Neural cell (in vitro differentiated cells): ENCODE results near the gene C14orf132. TPM values are rescaled to one million over a fixed set of nuclear protein-coding genes. Genes with fewer than 3 reads are reported as not detected.

Experiments used
- H2AFZ ChIP-seq: fragments of 200-600, 300-800 bp; sonication (generic), shearing (Covaris generic); 2 replicates; pipeline ENCODE4 v1.6.0; 2014; ENCODE audit warnings: low read depth, mild to moderate bottlenecking, antibody characterized with exemption, low read length, moderate library complexity
- H3F3A ChIP-seq: fragments of 200-600 bp; shearing (Covaris generic); 2 replicates; pipeline ENCODE4 v1.6.1; 2016; ENCODE audit warnings: mild to moderate bottlenecking, moderate library complexity, mixed read lengths, antibody characterized with exemption, low read length; ENCODE audit not compliant: insufficient read depth, poor library complexity, severe bottlenecking
- H3K27ac ChIP-seq: fragments of 200-600, 300-800 bp; sonication (generic), shearing (Covaris generic); 2 replicates; pipeline ENCODE4 v1.5.1; 2014; ENCODE audit warnings: mild to moderate bottlenecking, low read length, moderate library complexity
- H3K27me3 ChIP-seq: fragments of 300-800, 200-600 bp; sonication (generic), shearing (Covaris generic); 2 replicates; pipeline ENCODE4 v1.6.0; 2014; ENCODE audit warnings: mild to moderate bottlenecking, low read depth, low read length, moderate library complexity; ENCODE audit not compliant: insufficient read depth
- H3K36me3 ChIP-seq: fragments of 300-800, 200-600 bp; sonication (generic), shearing (Covaris generic); 2 replicates; pipeline ENCODE4 v1.5.1; 2014; ENCODE audit warnings: mild to moderate bottlenecking, antibody characterized with exemption, low read length, moderate library complexity; ENCODE audit not compliant: insufficient read depth
- H3K4me2 ChIP-seq: fragments of 300-800, 200-600 bp; sonication (generic), shearing (Covaris generic); 2 replicates; pipeline ENCODE4 v1.6.0; 2014; ENCODE audit warnings: mild to moderate bottlenecking, low read length
- H3K4me3 ChIP-seq: fragments of 300-800, 200-600 bp; sonication (generic), shearing (Covaris generic); 2 replicates; pipeline ENCODE4 v1.5.1; 2014; ENCODE audit warnings: mild to moderate bottlenecking, low read length, moderate library complexity
- H3K79me2 ChIP-seq: fragments of 200-600 bp; shearing (Covaris generic); replicated peaks from 2 replicates; pipeline ENCODE4 v1.6.0; 2014; ENCODE audit warnings: mild to moderate bottlenecking, low read length, moderate library complexity; ENCODE audit not compliant: insufficient read depth
- H3K9ac ChIP-seq: fragments of 300-800, 200-600 bp; sonication (generic), shearing (Covaris generic); 2 replicates; pipeline ENCODE4 v1.6.1; 2016; ENCODE audit warnings: mild to moderate bottlenecking, low read length, mixed read lengths
- H3K9me2 ChIP-seq: fragments of 200-600 bp; shearing (Covaris generic); 2 replicates; pipeline ENCODE4 v1.6.1; 2016; ENCODE audit warnings: mild to moderate bottlenecking, low read length, mixed read lengths; ENCODE audit not compliant: insufficient read depth
- H3K9me3 ChIP-seq: fragments of 200-600, 300-800 bp; sonication (generic), shearing (Covaris generic); 2 replicates; pipeline ENCODE4 v1.6.1; 2016; ENCODE audit warnings: mild to moderate bottlenecking, mixed run types, low read length, moderate library complexity, mixed read lengths
- H4K20me1 ChIP-seq: fragments of 200-600 bp; shearing (Covaris generic); 2 replicates; pipeline ENCODE4 v1.6.1; 2016; ENCODE audit warnings: mild to moderate bottlenecking, mixed run types; ENCODE audit not compliant: insufficient read depth
- EP300 ChIP-seq: fragments of 450-650 bp; conservative IDR thresholded peaks from 2 replicates; pipeline ENCODE4 v1.6.1; 2014; ENCODE audit warnings: antibody characterized with exemption, mild to moderate bottlenecking, moderate library complexity; ENCODE audit not compliant: poor library complexity, severe bottlenecking
- EZH2 ChIP-seq: fragments of 200-600, 300-800 bp; shearing (Covaris generic), sonication (generic); IDR thresholded peaks from 2 replicates; pipeline ENCODE4 v1.6.1; 2014; ENCODE audit warnings: antibody characterized with exemption, low read length, borderline replicate concordance, mild to moderate bottlenecking; ENCODE audit not compliant: insufficient read depth, poor library complexity, severe bottlenecking
- MXI1 ChIP-seq: fragments of 450-650 bp; conservative IDR thresholded peaks from 2 replicates; pipeline ENCODE4 v1.6.1; 2014; ENCODE audit warnings: antibody characterized with exemption, mild to moderate bottlenecking; ENCODE audit not compliant: poor library complexity, severe bottlenecking
- POLR2AphosphoS5 ChIP-seq: IDR thresholded peaks from 2 replicates; pipeline ENCODE4 v1.6.1; 2012
- RAD21 ChIP-seq: fragments of 450-650 bp; conservative IDR thresholded peaks from 2 replicates; pipeline ENCODE4 v1.6.1; 2014; ENCODE audit warnings: antibody characterized with exemption, mild to moderate bottlenecking, moderate library complexity
- REST ChIP-seq: IDR thresholded peaks from 2 replicates; pipeline ENCODE4 v1.6.1; 2012; ENCODE audit warnings: borderline replicate concordance
- SMC3 ChIP-seq: fragments of 450-650 bp; conservative IDR thresholded peaks from 2 replicates; pipeline ENCODE4 v1.6.1; 2014; ENCODE audit warnings: antibody characterized with exemption, mild to moderate bottlenecking, moderate library complexity; ENCODE audit not compliant: poor library complexity
- TAF1 ChIP-seq: IDR thresholded peaks from 2 replicates; pipeline ENCODE4 v1.6.1; 2012; ENCODE audit warnings: low read depth
- polyA plus RNA-seq: library from polyadenylated mRNA; depleted of rRNA; stranded (reverse); fragments of >200 nt; gene quantifications from 2 replicates; pipeline ENCODE4 v1.2.3, GENCODE V29; 2014
- TF ChIP-seq, protein P1 (sequence below): fragments of 450-650 bp; IDR thresholded peaks from 2 replicates; pipeline ENCODE4 v1.5.1; 2014; ENCODE audit warnings: antibody characterized with exemption, mild to moderate bottlenecking, moderate library complexity; ENCODE audit not compliant: poor library complexity, severe bottlenecking

The C14orf132 gene
- polyA plus RNA-seq, 1 donor from 2014 or later: 50.1 TPM

- Histone ChIP-seq H3K9ac (no peak overlapping the region), H3K9me2 (no peaks in the 10 kb centered on the region), H3K4me3 (no peak overlapping the region), H3K27ac (no peak overlapping the region), H3F3A (no peaks in the 10 kb centered on the region), H4K20me1 (no peaks in the 10 kb centered on the region), H2AFZ (no peak overlapping the region), H3K4me2 (no peak overlapping the region), H3K9me3 (no peaks in the 10 kb centered on the region), H3K79me2 (no peaks in the 10 kb centered on the region), H3K36me3 (no peaks in the 10 kb centered on the region), H3K27me3 (no peaks in the 10 kb centered on the region)
- no peak for TF ChIP-seq EP300
- no peak for TF ChIP-seq SMC3
These were observed 96.1 kb downstream of the C14orf132 start for GRCh38 chr14:96135285-96135684.

DNA sequence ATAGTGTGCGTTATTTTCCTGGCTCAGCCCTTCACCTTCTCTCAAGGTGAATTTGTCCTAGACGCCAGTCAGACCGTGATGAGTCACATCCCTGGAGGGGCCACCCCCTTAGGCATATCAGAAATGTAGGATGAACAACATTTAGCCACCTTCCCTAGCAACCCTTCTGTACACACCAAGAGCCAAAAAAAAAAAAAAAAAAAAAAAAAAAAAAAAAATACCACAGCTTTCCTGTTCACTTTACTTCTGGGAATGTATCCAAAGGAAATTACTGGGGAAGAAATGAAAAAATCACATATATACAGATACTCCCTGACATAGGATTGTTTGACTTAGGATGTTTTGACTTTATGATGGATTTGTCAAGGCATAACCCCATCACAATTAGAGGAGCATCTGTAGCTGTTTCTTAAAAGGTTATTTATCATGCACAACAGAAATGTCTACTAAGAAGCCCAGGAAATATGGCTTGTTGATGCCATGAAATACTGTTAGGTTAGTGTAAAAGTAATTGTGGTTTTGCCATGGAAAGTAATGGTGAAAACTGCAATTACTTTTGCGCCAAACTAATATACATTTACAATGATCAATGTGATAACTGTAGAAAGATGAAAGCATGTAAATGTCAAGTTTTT lies 97.3 kb downstream of the C14orf132 start:
- Histone ChIP-seq H3K4me2 (no peak overlapping the region), H3K27me3 (no peaks in the 10 kb centered on the region), H3F3A (no peaks in the 10 kb centered on the region), H3K9ac (no peak overlapping the region), H2AFZ (no peak overlapping the region), H3K27ac (no peak overlapping the region), H4K20me1 (no peaks in the 10 kb centered on the region), H3K4me3 (no peak overlapping the region), H3K9me2 (no peaks in the 10 kb centered on the region), H3K9me3 (no peaks in the 10 kb centered on the region), H3K36me3 (no peaks in the 10 kb centered on the region), H3K79me2 (no peaks in the 10 kb centered on the region)
- TF ChIP-seq SMC3: no peak
- TF ChIP-seq TAF1: no peak
- TF ChIP-seq REST: no peak
- TF ChIP-seq MXI1: no peak
- no peak for TF ChIP-seq EP300
- TF ChIP-seq, protein P1, sequence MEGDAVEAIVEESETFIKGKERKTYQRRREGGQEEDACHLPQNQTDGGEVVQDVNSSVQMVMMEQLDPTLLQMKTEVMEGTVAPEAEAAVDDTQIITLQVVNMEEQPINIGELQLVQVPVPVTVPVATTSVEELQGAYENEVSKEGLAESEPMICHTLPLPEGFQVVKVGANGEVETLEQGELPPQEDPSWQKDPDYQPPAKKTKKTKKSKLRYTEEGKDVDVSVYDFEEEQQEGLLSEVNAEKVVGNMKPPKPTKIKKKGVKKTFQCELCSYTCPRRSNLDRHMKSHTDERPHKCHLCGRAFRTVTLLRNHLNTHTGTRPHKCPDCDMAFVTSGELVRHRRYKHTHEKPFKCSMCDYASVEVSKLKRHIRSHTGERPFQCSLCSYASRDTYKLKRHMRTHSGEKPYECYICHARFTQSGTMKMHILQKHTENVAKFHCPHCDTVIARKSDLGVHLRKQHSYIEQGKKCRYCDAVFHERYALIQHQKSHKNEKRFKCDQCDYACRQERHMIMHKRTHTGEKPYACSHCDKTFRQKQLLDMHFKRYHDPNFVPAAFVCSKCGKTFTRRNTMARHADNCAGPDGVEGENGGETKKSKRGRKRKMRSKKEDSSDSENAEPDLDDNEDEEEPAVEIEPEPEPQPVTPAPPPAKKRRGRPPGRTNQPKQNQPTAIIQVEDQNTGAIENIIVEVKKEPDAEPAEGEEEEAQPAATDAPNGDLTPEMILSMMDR: no peak
- TF ChIP-seq EZH2: no peak
- no peak for TF ChIP-seq POLR2AphosphoS5

DNA sequence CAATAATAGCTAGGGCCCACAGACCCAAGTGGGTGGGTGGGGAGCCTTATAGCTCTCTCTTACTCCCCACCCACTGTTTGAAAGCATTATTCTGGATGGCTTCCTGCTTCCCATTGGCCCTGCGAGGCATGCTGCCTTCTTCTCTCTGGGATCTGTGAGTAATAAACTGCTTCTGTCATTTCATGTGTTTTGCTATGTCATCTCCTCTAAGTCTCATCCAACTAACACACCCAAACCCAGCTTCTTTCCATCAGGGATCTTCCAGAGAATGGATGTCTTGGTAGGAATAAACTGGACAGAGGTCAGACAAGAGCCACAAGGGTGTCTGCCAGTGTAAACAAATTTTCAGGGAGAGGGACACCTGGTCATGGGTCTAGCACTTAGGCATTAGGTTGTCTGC lies 99.1 kb downstream of the C14orf132 start:
- H3K4me2 ChIP-seq: no peak overlapping the region
- no peaks in the 10 kb centered on the region for H3K9me2 ChIP-seq
- no peaks in the 10 kb centered on the region for H3K27me3 ChIP-seq
- H3K9me3 ChIP-seq: no peaks in the 10 kb centered on the region
- H3K4me3 ChIP-seq: no peak overlapping the region
- no peaks in the 10 kb centered on the region for H3K79me2 ChIP-seq
- no peak overlapping the region for H3K9ac ChIP-seq
- H3K27ac ChIP-seq: no peak overlapping the region
- no peaks in the 10 kb centered on the region for H4K20me1 ChIP-seq
- H3K36me3 ChIP-seq: no peaks in the 10 kb centered on the region
- TF ChIP-seq TAF1 (no peak), MXI1 (no peak), EZH2 (no peak), EP300 (no peak), POLR2AphosphoS5 (no peak), RAD21 (no peak), SMC3 (no peak), REST (no peak)
- TF ChIP-seq, protein P1: no peak
- no peak overlapping the region for H2AFZ ChIP-seq
- H3F3A ChIP-seq: no peaks in the 10 kb centered on the region
